GM10248 (cell line): ENCODE data around the gene C19orf33.

ENCODE experiments used
- CTCF ChIA-PET: fragments of 300-600 bp; sonication (Branson Sonifier 250); formaldehyde crosslinking; extraction: SDS; loops from one replicate; lab custom pipeline; 2021; ENCODE audit warnings: antibody characterized with exemption; lab: Yijun Ruan, JAX
- POLR2A ChIA-PET: fragments of 350-650 bp; sonication (Branson Sonifier 250); formaldehyde crosslinking; extraction: SDS; loops from one replicate; lab custom pipeline; 2020; ENCODE audit warnings: antibody characterized with exemption; lab: Yijun Ruan, JAX
- DNase-seq: peaks from one replicate; pipeline ENCODE4 v3.0.0; 2012; ENCODE audit errors: extremely low spot score
- CTCF ChIP-seq: IDR thresholded peaks from 2 replicates; pipeline ENCODE4 v1.5.1; 2012; ENCODE audit warnings: mild to moderate bottlenecking, low read depth; ENCODE audit errors: extremely low read depth, missing control alignments, control extremely low read depth

Gene C19orf33

GRCh38 chr19:38350883-38351282, 46.8 kb downstream of the C19orf33 start:
- TF ChIP-seq CTCF = no peak
- DNase-seq = no peak
- ChIA-PET POLR2A (no interaction called here), CTCF (interaction anchor here (1.3 kb wide), 1 partner anchor 15 kb away, joined by 4 read pairs; the partner anchor contains the start of gene CATSPERG)

GRCh38 chr19:38351865-38352395, 47.9 kb downstream of the C19orf33 start:
- no peak for DNase-seq
- POLR2A ChIA-PET = no interaction called here
- CTCF ChIA-PET = interaction anchor here (1.2 to 1.5 kb wide), 2 partner anchors 13 to 107 kb away, joined by 3 to 4 read pairs; no protein-coding TSS in a partner anchor
- TF ChIP-seq CTCF = no peak

- ChIA-PET CTCF (interaction anchor here (1.2 to 1.5 kb wide), 2 partner anchors 14 to 107 kb away, joined by 3 to 4 read pairs; no protein-coding TSS in a partner anchor), POLR2A (no interaction called here)
- TF ChIP-seq CTCF = no peak
- DNase-seq = no peak
These were observed 48.6 kb downstream of the C19orf33 start for GRCh38 chr19:38352611-38353010.
